GM23338 (cell line): ENCODE data around the gene NEK11.

ENCODE experiments used
- CREB1 ChIP-seq: fragments of 250-450 bp; sonication (Bioruptor Pico); IDR thresholded peaks from 2 replicates; pipeline ENCODE4 v1.5.0; 2020; ENCODE audit warnings: low read depth, mild to moderate bottlenecking, moderate library complexity
- EZH2 ChIP-seq: fragments of 200-600 bp; sonication (generic); IDR thresholded peaks from one replicate; pipeline ENCODE4 v1.8.0; 2017; ENCODE audit warnings: antibody characterized with exemption, mild to moderate bottlenecking, low read depth; ENCODE audit not compliant: unreplicated experiment
- EZH2phosphoT487 ChIP-seq: fragments of 200-600 bp; sonication (generic); IDR thresholded peaks from one replicate; pipeline ENCODE4 v1.8.1; 2018; ENCODE audit warnings: antibody characterized with exemption; ENCODE audit not compliant: unreplicated experiment
- JUNB ChIP-seq: IDR thresholded peaks from one replicate; pipeline ENCODE4 v1.6.1; 2016; ENCODE audit warnings: antibody characterized with exemption; ENCODE audit not compliant: unreplicated experiment
- NANOG ChIP-seq: IDR thresholded peaks from 2 replicates; pipeline ENCODE4 v1.6.1; 2016; ENCODE audit warnings: antibody characterized with exemption, borderline replicate concordance
- POLR2AphosphoS5 ChIP-seq: IDR thresholded peaks from 2 replicates; pipeline ENCODE4 v1.6.1; 2016; ENCODE audit warnings: antibody characterized with exemption, low read depth
- STAT1 ChIP-seq: IDR thresholded peaks from one replicate; pipeline ENCODE4 v1.6.1; 2016; ENCODE audit warnings: antibody characterized with exemption; ENCODE audit not compliant: unreplicated experiment
- ZNF114 ChIP-seq: fragments of 250-450 bp; sonication (Bioruptor Pico); IDR thresholded peaks from 2 replicates; pipeline ENCODE4 v1.5.0; 2020; ENCODE audit warnings: mild to moderate bottlenecking, moderate library complexity
- TF ChIP-seq, protein P1 (sequence below), 2 experiments: fragments of 200-600 bp in 1 of 2; sonication (generic) in 1 of 2; conservative IDR thresholded peaks; 2 replicates each; pipeline versions ENCODE4 v1.5.1 to v1.6.1; 2016 to 2017; ENCODE audit warnings: antibody characterized with exemption in 2 of 2, low read depth in 2 of 2, mild to moderate bottlenecking in 2 of 2, moderate library complexity in 1 of 2
- TF ChIP-seq, protein P2 (sequence below): IDR thresholded peaks from one replicate; pipeline ENCODE4 v1.6.1; 2018; ENCODE audit warnings: antibody characterized with exemption; ENCODE audit not compliant: unreplicated experiment
- TF ChIP-seq, protein P3 (sequence below): IDR thresholded peaks from 2 replicates; pipeline ENCODE4 v1.6.1; 2016; ENCODE audit warnings: antibody characterized with exemption

DNA sequence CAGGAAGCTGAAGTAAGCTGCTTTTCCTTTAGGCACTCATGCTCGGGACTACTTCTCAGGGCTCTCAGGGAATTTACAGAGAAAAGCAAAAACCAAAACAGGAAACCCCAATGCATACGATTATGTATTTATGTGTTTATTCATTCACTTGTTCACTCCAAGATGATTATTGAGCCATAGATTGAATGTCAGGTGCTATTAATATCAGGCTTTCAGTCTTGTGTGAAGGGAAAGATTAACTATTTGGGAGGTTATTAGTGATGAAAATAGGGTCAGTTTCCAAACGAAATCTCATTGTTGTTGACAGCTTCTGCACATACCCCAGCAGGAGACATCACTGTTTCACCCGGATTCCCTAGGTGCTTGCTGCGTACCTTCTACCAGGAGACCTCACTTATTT lies 135.8 kb downstream of the NEK11 start:
- TF ChIP-seq EZH2phosphoT487 (no peak), POLR2AphosphoS5 (no peak), EZH2 (no peak), JUNB (no peak), STAT1 (no peak), CREB1 (no peak), ZNF114 (no peak), NANOG (no peak)
- TF ChIP-seq, protein P1, sequence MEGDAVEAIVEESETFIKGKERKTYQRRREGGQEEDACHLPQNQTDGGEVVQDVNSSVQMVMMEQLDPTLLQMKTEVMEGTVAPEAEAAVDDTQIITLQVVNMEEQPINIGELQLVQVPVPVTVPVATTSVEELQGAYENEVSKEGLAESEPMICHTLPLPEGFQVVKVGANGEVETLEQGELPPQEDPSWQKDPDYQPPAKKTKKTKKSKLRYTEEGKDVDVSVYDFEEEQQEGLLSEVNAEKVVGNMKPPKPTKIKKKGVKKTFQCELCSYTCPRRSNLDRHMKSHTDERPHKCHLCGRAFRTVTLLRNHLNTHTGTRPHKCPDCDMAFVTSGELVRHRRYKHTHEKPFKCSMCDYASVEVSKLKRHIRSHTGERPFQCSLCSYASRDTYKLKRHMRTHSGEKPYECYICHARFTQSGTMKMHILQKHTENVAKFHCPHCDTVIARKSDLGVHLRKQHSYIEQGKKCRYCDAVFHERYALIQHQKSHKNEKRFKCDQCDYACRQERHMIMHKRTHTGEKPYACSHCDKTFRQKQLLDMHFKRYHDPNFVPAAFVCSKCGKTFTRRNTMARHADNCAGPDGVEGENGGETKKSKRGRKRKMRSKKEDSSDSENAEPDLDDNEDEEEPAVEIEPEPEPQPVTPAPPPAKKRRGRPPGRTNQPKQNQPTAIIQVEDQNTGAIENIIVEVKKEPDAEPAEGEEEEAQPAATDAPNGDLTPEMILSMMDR (conservative IDR thresholded peaks at IDR 0.05; ENCODE audit: low read depth in 2 of 2): no peak
- TF ChIP-seq, protein P2, sequence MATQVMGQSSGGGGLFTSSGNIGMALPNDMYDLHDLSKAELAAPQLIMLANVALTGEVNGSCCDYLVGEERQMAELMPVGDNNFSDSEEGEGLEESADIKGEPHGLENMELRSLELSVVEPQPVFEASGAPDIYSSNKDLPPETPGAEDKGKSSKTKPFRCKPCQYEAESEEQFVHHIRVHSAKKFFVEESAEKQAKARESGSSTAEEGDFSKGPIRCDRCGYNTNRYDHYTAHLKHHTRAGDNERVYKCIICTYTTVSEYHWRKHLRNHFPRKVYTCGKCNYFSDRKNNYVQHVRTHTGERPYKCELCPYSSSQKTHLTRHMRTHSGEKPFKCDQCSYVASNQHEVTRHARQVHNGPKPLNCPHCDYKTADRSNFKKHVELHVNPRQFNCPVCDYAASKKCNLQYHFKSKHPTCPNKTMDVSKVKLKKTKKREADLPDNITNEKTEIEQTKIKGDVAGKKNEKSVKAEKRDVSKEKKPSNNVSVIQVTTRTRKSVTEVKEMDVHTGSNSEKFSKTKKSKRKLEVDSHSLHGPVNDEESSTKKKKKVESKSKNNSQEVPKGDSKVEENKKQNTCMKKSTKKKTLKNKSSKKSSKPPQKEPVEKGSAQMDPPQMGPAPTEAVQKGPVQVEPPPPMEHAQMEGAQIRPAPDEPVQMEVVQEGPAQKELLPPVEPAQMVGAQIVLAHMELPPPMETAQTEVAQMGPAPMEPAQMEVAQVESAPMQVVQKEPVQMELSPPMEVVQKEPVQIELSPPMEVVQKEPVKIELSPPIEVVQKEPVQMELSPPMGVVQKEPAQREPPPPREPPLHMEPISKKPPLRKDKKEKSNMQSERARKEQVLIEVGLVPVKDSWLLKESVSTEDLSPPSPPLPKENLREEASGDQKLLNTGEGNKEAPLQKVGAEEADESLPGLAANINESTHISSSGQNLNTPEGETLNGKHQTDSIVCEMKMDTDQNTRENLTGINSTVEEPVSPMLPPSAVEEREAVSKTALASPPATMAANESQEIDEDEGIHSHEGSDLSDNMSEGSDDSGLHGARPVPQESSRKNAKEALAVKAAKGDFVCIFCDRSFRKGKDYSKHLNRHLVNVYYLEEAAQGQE: no peak
- TF ChIP-seq, protein P3, sequence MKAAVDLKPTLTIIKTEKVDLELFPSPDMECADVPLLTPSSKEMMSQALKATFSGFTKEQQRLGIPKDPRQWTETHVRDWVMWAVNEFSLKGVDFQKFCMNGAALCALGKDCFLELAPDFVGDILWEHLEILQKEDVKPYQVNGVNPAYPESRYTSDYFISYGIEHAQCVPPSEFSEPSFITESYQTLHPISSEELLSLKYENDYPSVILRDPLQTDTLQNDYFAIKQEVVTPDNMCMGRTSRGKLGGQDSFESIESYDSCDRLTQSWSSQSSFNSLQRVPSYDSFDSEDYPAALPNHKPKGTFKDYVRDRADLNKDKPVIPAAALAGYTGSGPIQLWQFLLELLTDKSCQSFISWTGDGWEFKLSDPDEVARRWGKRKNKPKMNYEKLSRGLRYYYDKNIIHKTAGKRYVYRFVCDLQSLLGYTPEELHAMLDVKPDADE: no peak
